WERI-Rb-1 (cell line): ENCODE results near the gene DDX24.

Experiments used
- DNase-seq: peaks from one replicate; pipeline ENCODE4 v3.0.0-alpha.2; 2020
- H3K27ac ChIP-seq: fragments of 250-450 bp; sonication (Bioruptor Pico); 2 replicates; pipeline ENCODE4 v1.5.1; 2020; ENCODE audit warnings: mild to moderate bottlenecking, moderate library complexity
- H3K27me3 ChIP-seq: fragments of 250-450 bp; sonication (Bioruptor Pico); 2 replicates; pipeline ENCODE4 v1.5.1; 2021; ENCODE audit warnings: mild to moderate bottlenecking, low read depth, moderate library complexity; ENCODE audit not compliant: insufficient read depth, severe bottlenecking
- H3K36me3 ChIP-seq: fragments of 250-450 bp; sonication (Bioruptor Pico); 2 replicates; pipeline ENCODE4 v1.5.1; 2020; ENCODE audit warnings: mild to moderate bottlenecking, moderate library complexity
- H3K4me3 ChIP-seq: 2 replicates; pipeline ENCODE4 v1.5.1; 2011; ENCODE audit warnings: low read depth, mild to moderate bottlenecking, control low read depth, low read length
- H3K9me3 ChIP-seq: fragments of 250-450 bp; sonication (Bioruptor Pico); 2 replicates; pipeline ENCODE4 v1.5.1; 2021; ENCODE audit warnings: mild to moderate bottlenecking, moderate library complexity; ENCODE audit not compliant: severe bottlenecking
- TF ChIP-seq, protein P1 (sequence below): IDR thresholded peaks from 2 replicates; pipeline ENCODE4 v1.5.1; 2011; ENCODE audit warnings: low read depth, mild to moderate bottlenecking, control low read depth, inconsistent platforms, low read length

Gene DDX24

DNA sequence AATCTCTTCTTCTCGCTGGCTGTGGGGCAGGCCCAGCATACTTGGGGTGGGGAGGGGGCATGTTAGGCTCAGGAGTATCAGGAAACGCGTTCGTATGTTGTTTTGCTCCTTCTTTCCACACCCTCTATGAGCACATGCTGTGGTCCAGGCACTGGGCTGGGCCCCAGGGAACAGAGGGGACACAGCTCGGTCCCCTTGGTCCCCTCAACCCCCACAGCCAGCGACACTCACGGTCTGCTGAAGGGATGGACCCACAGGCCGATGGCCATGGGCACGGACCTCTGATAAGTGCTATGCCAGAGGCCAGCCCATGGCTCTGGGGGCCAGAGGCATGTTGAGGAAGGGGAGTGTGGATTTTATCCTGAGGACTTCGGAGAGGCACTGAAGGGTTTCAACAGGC is 35.7 kb upstream of the DDX24 start:
- Histone ChIP-seq H3K27ac (no peak overlapping the region), H3K27me3 (no peaks in the 10 kb centered on the region), H3K36me3 (no peaks in the 10 kb centered on the region), H3K4me3 (no peak overlapping the region), H3K9me3 (no peaks in the 10 kb centered on the region)
- TF ChIP-seq, protein P1, sequence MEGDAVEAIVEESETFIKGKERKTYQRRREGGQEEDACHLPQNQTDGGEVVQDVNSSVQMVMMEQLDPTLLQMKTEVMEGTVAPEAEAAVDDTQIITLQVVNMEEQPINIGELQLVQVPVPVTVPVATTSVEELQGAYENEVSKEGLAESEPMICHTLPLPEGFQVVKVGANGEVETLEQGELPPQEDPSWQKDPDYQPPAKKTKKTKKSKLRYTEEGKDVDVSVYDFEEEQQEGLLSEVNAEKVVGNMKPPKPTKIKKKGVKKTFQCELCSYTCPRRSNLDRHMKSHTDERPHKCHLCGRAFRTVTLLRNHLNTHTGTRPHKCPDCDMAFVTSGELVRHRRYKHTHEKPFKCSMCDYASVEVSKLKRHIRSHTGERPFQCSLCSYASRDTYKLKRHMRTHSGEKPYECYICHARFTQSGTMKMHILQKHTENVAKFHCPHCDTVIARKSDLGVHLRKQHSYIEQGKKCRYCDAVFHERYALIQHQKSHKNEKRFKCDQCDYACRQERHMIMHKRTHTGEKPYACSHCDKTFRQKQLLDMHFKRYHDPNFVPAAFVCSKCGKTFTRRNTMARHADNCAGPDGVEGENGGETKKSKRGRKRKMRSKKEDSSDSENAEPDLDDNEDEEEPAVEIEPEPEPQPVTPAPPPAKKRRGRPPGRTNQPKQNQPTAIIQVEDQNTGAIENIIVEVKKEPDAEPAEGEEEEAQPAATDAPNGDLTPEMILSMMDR = no peak
- DNase-seq = no peak

DNA sequence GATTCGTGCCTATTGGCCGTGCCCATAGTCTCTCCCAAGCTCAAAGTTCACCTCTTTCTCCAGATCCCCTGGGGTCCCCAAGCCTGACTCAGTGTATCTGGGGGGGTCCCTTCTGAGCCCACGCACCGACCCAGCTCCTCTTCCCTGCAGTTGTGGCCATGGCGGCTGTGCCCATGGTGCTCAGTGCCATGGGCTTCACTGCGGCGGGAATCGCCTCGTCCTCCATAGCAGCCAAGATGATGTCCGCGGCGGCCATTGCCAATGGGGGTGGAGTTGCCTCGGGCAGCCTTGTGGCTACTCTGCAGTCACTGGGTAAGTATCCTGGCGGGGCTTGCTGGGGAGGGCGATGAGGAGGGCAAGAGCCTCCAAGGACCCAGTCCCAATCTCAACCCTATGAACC is 34.6 kb upstream of the DDX24 start:
- TF ChIP-seq, protein P1 = no peak
- Histone ChIP-seq H3K4me3 (no peak overlapping the region), H3K27ac (no peak overlapping the region; the same call in 1 of the 2 replicates), H3K9me3 (no peaks in the 10 kb centered on the region), H3K36me3 (no peaks in the 10 kb centered on the region), H3K27me3 (no peaks in the 10 kb centered on the region)
- no peak for DNase-seq

DNA sequence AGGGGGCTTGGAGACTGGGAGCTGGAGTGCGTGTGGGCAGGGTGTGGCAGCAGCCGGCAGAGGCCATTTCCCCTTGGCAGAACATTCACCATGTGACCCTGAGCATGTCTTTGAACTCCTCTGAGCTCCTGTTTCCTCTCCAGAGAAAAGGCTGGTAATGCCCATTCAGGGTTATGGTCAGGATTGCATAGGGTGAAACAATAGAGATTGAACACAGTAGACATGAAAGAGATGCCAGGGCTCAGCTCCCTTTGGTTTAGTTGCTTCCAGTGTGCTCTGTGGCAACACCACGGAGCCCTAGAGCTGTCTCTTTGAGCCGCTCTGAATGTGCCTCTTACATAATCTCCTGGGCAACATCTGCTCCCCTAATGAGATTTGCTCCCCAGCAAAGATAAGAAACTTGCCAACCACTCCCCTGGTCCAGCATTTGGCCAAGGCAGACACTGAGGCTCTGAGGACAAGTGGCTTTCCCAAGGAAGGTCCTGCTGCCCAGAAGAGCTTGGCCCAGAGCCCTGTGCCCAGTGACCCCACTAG is 34.1 kb upstream of the DDX24 start:
- peak; percentile 65 for DNase-seq

DNA sequence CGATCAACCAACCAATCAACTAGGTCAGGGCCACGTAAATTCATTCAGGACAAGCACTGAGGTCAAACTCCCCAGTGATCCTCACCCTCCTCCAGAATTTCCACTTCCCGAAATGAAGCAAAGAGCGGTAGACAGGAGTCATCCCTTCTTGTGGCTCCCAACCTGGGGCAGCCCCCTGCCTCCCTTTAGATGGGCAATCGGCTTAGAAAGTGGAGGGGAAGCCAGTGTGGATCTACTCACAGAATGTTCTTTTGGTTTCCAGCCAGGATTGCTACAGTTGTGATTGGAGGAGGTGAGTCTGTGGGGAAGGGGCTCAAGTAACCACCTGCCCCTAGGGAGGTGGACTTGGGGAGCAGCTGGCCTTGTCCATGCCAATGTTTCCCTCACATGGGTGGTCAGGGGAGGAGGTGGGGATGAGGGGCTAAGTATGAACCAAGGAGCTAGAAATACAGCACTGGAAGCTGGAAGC is 33.6 kb upstream of the DDX24 start:
- TF ChIP-seq, protein P1 = no peak
- no peak for DNase-seq
- Histone ChIP-seq H3K27ac (no peak overlapping the region; the same call in 1 of the 2 replicates), H3K9me3 (no peaks in the 10 kb centered on the region), H3K36me3 (no peaks in the 10 kb centered on the region), H3K4me3 (no peak overlapping the region), H3K27me3 (no peaks in the 10 kb centered on the region)

More for the DNA sequence above, 34.1 kb upstream of the DDX24 start:
- Histone ChIP-seq H3K27me3 (no peaks in the 10 kb centered on the region), H3K4me3 (no peak overlapping the region), H3K36me3 (no peaks in the 10 kb centered on the region), H3K9me3 (no peaks in the 10 kb centered on the region), H3K27ac (no peak overlapping the region; the same call in 1 of the 2 replicates)
- TF ChIP-seq, protein P1 = no peak

DNA sequence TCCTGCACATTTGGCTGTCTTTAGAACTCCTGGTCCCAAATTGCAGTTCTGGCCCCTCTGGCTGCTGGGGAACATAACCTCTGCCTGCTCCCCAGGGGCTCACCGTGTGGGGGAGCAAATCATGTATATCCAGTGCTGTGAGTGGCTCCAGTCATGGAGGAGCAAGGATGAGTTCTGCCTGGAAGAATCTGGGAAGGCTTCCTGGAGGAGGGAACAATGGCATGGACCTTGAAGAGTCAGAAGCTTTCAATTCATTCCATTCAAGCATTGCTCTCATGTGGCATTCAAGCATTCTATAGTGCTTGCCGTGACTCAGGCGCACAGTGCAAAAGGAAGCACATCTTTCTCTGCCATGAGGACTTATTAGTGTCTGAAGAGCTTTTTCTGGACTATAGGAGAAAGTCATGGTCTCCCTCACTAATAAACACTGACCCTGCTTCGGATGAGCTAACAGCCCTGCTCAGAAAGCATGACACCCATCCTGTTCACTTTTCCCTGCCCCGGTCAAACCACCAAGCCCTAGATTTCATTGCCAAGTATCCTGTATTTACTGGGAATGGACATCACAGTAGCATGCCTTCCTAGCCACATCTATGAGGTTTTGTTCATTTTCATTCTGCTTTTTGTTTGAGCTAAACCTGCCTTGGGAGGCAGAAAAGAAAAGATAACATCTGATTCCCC is 33.0 kb upstream of the DDX24 start:
- TF ChIP-seq, protein P1 = no peak
- DNase-seq = no peak
- Histone ChIP-seq H3K9me3 (no peaks in the 10 kb centered on the region), H3K27ac (no peak overlapping the region), H3K36me3 (no peaks in the 10 kb centered on the region), H3K27me3 (no peaks in the 10 kb centered on the region), H3K4me3 (no peak overlapping the region)
